IPS-NIHi7 (cell line): Measurements from ENCODE around the gene CAGE1.
"Not testable (repeated sequence)": the region's sequence is repeated elsewhere in the genome, so short reads cannot be mapped to it uniquely, and the experiment has no call there.

Experiments used
- DNase-seq: peaks from one replicate; pipeline ENCODE4 v3.0.0; 2012; ENCODE audit warnings: mixed read lengths; ENCODE audit errors: extremely low spot score

The CAGE1 gene

DNA sequence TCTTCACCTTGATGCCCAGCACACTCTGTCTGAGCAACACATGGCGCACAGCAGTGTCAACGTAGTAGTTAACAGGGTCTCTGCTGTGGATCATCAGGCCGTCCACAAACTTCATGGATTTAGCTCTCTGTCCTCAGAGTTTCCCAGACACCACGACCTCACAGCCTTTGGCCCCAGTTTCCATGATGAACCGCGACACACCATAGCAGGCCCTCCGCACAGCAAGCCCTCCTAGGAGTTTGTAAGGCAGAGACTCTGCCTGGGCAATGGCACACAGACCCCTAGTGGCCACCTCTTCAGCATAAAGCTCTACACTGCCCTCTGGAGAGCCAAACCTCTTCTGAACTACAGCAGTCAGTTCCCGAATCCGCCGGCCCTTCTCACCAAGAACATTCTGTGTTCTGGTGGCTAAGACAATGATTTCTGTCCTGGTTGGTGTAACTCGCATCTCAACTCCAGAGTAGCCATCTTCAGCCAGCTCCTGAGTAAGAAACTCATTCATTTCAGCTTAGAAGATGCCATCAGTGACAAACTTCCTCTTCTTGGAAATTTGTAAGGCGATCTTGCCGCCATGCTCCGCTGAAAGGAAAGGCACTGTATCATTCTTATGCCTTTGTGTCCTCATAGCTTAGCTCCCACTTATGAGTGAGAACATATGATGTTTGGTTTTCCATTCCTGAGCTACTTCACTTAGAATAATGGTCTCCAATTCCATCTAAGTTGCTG, 50.4 kb downstream of the CAGE1 start:
- peak; percentile 73 for DNase-seq

DNA sequence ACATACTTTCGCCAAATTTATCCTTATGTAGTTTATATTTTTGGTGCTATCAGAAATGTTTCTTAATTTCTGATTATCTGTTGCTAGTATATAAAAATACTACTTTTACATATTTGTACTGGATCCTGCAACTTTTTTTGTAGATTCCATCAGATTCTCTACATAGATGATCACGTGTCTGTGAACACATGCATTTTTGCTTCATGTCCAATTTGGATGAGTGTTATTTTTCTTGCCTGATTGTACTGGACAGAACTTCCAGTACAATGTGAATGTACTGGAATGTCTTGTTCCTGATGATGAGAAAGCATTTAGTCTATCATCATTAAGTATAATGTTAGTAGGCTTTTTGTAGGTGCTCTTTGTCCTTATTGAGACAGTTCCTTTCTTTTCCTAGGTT, 51.5 kb downstream of the CAGE1 start:
- DNase-seq, result no peak

DNA sequence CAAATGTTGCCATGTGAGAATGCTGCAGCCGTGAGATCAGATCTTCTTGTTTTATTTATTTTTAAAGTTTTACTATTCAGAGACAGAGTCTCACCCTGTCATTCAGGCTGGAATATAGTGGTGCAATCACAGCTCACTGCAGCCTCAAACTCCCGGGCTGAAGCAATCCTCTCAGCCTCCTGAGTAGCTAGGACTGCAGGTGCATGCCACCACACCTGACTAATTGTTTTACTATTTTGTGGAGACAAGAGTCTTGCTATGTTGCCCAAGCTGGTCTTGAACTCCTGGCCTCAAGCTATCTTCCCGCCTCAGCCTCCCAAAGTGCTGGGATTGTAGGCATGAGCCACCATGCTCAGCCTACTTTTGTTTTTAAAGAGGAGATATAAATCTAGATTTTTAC, 54.0 kb downstream of the CAGE1 start:
- no peak for DNase-seq

DNA sequence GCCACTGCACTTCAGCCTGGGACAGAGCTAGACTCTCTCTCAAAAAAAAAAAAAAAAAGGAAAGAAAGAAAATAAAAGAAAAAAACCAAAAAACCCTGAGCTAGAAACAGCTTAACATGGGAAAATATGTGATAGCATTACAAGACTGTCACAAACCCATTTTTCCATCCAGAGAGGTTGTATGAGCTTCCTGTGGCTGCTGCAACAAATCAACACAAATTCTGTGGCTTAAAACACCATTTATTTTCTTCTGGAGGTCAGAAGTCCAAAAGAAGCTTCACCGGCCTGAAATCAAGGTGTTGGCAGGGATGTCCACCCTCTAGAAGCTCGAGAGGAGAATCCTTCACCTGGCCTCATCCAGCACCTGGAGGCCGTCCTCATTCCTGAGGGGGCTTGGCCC, 54.9 kb downstream of the CAGE1 start:
- no peak for DNase-seq

DNA sequence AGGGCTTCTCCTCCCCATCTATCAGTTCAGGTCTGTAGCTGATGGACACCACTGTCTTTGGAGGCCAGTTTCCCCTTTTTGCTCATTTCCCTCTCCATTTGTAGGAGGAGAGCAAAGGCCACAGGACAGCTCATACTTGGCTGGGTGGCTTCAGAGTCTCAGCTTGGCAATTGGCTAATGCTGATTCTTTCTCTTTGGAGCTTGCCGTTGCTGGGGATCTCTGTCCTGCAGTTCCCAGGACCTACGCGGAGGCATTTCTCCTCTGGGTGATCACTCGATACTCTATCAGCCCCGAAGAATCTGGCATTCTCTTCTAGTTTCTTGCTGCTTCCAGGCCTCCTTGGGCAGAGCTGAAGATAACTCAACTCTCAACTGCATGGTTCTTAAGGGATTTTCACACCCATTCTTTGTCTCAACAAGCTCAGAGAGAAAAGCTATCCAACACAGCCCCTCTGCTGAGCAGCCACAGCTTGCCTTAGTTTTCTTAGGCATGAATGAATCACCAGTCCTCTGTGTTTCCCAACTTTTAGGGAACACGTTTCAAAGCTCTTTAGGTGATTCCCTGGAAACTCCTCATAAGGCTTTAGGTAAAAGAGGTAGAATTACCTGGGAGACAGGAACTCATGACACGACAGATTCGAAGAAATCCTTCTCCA, 57.3 kb downstream of the CAGE1 start:
- no peak for DNase-seq

DNA sequence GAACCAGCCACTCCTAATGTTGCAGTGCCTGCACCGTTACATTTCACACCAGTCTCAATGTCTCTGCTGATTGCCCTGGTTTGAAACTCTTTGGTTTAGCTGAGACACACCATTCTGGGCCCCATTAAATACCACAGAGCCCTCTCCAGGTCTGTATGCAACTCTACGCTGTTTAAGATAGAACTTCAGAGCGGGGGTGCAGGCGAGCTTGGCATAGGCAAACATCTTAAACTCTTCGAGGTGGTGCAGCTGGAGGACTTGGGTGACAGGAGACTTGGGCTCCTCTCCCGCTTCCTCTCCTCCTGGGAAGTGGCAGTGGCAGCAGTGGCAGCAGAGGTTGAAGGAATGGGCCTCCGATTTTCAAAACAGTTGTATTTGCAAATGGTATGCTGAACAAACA, 58.1 kb downstream of the CAGE1 start:
- no peak for DNase-seq

DNA sequence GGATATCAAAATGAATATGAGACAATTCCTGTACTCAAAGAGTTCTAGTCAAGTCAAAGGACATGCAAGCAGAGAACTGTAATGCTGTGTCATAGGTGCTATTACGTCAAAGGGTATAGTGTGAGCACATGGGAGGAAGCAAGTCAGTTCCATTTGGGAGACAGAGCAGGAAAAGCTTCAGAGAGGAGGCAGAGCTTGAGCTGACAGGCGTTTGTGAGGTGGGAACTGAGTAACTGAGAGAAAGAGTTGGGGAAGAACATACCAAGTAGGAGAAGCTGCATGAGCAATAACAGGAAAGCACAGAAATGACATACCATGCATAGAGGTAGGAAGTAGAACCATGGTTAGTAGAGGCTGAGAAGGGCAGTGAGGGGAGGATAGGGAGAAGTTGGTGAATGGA, 61.3 kb downstream of the CAGE1 start:
- no peak for DNase-seq

DNA sequence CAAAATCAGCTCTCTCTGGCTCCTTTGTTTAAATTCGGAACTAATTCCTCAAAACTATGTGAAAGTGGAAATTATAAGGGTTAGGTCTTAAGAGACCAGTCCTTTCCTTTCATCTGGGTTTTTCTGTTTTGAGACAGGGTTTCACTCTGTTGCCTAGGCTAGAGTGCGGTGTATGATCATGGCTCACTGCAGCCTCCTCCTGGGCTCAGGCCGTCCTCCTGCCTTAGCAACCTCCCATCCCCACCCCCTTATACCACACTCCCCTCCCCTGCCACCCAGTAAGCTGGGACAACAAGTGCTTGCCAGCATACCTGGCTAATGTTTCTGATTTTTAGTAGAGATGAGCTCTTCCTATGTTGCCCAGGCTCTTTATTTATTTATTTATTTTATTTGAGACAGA, 63.8 kb downstream of the CAGE1 start:
- DNase-seq, result no peak

DNA sequence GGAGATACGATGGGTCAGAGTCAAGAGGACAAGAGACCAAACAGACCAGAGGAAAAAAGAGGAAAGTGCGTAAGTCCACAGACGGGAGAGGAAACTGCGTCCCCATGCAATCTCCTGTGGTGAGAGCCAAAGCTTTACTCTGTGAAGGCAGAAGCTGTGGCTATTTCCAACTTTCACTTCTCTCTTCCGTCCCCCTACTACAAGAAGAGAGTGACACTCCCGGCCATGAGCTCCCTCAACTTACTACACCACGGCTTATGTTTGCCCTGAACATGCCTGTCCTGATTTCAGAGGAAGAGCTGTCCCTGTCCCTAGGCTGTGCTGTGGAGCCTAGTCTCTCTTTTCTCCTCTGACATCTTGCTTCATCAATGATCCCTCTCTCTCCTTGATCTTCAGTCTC, 65.0 kb downstream of the CAGE1 start:
- no peak for DNase-seq

DNA sequence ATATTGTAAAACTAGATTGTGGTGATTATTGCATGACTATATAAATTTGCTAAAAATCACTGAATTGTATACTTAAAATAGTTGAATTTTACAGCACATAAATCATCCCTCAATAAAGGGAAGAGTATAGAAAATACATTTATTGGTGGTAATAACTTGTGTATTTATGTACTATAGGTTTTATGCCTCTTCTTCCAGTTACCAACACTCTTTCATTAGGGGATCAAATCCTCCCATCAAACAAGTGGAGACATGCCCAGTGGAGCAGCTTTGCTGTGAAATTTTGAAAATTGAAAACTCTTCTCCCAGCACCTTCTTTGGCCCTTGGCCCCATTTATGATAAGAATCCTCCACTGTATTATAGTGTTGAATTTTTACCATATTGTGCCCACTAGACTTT, 66.5 kb downstream of the CAGE1 start:
- no peak for DNase-seq

DNA sequence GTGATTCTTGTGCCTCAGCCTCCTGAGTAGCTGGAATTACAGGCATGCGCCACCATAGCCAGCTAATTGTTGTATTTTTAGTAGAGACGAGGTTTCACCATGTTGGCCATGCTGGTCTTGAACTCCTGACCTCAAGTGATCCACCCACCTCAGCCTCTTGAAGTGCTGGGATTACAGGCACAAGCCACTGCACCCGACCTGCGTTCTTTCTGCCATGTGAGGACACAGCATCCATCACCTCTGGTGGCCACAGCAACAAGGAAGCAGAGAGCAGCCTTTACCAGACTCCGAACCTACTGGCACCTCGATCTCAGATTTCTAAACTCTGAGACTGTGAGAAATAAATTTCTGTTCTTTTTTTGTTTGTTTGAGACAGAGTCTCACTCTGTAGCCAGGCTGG, 67.7 kb downstream of the CAGE1 start:
- not testable (repeated sequence) for DNase-seq

DNA sequence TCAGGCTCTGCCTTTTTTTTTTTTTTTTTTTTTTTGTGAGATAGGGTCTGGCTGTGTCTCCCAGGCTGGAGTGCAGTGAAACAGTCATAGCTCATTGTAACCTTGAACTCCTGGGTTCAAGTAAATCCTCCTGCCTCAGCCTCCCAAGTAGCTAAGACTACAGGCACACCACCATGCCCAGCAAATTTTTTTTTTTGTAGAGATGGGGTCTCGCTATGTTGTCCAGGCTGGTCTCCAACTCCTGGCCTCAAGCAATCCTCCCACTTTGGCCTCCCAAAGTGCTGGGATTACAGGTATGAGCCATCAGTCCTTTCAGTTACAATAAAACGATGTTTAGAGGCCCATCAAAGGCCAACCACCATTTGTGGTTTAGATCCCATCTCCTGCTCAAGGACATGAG, 70.1 kb downstream of the CAGE1 start:
- DNase-seq, result not testable (repeated sequence)

DNA sequence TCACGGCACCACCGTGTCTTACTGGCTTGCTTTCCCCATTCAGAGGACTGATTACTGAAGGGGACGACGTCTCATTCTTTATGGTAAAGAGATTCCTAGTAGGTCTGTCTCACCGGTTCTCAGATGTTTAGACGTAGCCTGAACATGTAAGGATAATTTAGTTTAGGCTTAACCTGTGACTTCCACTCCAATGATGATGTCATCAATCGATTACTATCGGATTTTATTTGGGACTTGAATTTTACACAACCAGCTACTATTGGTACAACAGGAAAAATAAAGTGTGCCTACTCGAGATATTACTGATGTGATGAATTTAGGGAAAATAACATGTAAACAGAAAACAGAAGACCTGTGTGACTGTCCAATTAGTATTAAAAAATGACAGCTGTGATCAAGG, 72.0 kb downstream of the CAGE1 start:
- no peak for DNase-seq

DNA sequence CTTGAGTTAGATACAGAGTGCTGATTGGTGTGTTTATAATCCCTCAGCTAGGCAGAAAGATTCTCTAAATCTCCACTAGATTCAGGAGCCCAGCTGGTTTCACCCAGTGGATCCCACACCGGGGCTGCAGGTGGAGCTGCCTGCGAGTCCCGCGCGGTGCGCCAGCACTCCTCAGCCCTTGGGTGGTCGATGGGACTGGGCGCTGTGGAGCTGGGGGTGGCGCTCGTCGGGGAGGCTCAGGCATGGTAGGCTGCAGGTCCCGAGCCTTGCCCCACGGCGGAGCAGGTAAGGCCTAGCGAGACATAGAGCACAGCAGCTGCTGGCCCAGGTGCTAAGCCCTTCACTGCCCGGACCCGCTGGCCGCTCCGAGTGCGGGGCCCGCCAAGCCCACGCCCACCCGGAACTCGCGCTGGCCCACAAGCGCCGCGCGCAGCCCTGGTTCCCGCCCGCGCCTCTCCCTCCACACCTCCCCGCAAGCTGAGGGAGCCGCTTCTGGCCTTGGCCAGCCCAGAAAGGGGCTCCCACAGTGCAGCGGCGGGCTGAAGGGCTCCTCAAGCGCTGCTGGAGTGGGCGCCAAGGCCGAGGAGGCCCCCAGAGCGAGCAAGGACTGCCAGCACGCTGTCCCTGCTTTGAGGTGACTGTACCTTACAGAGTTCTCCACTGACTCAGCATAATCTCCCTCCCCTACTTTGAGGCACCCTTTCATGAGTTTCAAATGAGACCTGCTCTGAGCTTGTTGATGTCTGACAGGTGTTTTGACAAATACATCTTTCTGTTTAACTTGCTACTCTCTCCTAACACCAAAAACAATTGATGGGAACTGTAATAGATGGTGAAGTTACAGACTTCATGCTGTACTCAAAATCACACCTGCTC, 72.6 kb downstream of the CAGE1 start:
- DNase-seq, result no peak

DNA sequence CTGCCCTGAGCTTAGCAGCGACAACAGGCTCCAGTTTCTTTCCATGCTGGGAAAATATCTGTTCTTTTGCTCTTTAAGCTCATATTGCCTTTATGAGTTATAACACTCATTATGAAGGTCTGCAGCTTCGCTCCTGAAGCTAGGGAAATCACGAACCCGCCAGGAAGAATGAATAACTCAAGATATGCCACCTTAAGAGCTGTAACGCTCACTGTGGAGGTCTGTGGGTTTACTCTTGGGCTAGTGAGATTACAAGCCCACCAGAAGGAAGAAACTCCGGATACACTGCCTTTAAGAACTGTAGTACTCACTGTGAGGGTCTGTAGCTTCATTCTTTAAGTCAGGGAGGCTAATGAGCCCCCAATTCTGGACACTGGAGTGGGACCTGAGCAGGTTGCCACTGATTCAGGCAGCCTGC, 73.6 kb downstream of the CAGE1 start:
- DNase-seq, result no peak

DNA sequence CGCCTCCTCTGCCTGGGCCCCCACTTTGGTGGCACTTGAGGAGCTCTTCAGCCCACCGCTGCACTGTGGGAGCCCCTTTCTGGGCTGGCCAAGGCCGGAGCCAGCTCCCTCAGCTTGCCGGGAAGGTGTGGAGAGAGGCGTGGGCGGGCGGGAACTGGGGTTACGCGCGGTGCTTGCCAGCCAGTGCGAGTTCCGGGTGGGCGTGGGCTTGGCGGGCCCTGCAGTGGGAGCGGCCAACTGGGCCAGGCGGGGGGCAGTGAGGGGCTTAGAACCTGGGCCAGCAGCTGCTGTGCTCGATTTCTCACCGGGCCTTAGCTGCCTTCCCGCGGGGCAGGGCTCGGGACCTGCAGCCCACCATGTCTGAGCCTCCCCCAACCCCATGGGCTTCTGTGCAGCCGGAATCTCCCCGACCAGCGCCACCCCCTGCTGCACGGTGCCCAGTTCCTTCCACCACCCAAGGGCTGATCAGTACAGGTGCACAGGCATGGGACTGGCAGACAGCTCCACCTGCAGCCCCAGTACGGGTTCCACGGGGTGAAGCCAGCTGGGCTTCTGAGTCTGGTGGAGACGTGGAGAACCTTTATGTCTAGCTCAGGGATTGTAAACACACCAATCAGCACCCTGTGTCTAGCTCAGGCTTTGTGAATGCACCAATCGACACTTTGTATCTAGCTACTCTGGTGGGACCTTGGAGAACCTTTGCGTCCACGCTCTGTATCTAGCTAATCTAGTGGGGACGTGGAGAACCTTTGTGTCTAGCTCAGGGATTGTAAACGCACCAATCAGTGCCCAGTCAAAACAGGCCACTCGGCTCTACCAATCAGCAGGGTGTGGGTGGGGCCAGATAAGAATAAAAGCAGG, 74.2 kb downstream of the CAGE1 start:
- DNase-seq, result not testable (repeated sequence)

DNA sequence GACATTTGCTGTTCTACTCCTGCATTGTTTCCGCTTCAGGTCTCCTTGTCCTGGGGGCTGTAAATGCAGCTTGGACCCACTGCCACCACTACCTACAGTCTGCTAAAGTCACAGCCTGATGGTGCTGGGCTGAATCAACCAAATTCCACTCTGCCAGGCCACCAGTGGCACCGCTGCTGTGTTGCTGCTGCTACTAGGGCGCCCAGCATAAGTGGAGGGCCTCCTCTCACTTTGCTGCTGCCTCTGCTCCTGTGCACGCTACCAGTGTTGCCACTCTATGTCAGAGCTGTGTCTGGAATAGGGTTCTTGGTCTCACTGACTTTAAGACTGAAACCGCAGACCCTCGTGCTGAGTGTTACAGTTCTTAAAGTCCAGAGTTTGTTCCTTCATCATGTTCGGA, 75.1 kb downstream of the CAGE1 start:
- DNase-seq, result no peak

DNA sequence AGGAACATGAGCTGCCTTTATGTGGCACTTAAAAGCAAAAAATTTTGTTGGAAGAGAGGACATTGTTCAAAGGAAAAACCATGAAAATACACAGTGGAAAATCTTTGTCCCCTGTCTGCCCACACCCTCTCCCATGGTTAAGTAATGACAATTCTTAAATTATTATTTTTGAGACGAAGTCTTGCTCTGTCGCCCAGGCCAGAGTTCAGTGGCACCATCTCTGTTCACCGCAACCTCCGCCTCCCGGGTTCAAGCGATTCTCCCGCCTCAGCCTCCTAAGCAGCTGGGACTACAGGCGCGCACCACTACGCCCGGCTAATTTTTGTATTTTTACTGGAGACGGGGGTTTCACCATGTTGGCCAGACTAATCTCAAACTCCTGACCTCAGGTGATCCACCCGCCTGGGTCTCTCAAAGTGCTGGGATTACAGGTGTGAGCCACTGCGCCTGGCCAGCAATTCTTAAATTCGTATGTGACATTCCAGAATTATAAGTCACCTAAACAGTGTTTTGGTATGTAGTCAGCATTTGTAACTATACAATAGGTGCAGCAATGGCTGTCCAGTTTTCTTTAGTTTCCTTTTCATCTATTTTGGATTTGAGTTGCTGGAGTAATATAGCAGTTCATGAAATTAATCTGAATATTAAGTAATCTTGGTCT, 75.9 kb downstream of the CAGE1 start:
- DNase-seq, result no peak

DNA sequence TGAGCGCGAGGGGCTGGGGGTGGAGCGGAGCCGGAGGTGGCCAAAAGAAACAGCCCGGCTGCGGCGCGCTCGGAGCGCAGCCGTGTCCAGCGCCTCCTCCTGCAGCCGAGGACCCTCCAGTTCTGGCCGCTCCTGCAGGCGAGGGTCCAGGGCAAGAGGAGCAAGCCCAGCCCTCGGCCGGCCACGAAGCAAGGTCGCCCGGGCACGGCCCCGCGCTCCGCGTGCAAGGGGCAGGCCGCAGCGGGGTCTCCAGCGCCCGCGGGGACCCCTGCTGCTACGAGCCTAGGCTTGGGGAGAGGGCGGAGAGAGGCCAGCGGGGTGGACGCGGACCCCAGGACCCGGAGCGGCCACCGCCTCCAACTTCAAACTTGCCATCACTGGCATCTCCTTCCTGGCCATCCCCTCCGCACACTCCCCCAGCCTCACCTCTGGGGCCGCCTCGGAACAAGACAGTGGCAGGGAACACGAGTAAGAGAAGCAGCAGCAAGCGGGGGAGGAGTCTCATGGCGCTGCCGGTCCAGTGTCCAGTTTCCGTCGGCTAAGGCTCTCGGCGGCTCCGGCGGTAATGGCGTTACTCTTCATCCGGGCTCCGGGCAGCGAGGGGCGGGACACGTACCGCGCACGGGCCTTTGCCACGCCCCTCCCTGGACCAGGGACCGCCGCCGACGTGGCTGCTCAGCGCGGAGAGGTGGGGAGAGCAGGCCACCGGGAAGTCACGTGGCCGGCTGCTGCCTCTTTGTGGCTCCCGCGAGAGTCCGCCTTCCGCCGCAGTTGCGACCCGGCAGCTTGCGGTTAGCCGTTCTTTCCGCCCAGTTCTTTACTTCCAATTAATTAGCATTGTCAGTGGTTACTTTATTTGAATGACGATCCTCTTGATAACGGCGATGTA, 76.7 kb downstream of the CAGE1 start, which contains the start of gene SSR1:
Gene SSR1, minus strand, starts transcription at position 584 of the 889 bp plus-strand sequence. Its CDS starts 79 bp downstream, at position 505.
- peak; percentile 100 for DNase-seq
